ENCODE data around the gene CHN1.

DNA sequence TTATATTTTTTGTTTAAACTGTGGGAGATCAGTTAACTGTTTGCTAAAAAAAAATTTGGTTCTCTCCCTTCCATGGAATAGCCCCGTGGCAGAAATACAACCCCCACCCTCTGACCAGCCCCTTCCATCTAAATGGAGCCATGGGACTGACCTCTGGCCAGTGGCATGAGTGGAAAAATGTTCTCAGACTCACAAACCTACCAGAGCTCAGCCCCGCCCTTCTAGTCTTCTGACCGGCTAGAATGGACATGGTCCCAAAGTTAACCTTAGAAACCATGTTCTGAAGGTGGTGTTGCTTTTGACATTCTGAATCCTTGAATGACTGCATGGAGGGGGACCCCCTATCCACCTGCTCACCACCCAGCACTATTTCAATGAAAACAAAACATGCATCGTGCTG lies 239.6 kb downstream of the CHN1 start:
- TF ChIP-seq POLR2A (IDR thresholded peaks at IDR 0.05) = no peak
- TF ChIP-seq, protein P1, sequence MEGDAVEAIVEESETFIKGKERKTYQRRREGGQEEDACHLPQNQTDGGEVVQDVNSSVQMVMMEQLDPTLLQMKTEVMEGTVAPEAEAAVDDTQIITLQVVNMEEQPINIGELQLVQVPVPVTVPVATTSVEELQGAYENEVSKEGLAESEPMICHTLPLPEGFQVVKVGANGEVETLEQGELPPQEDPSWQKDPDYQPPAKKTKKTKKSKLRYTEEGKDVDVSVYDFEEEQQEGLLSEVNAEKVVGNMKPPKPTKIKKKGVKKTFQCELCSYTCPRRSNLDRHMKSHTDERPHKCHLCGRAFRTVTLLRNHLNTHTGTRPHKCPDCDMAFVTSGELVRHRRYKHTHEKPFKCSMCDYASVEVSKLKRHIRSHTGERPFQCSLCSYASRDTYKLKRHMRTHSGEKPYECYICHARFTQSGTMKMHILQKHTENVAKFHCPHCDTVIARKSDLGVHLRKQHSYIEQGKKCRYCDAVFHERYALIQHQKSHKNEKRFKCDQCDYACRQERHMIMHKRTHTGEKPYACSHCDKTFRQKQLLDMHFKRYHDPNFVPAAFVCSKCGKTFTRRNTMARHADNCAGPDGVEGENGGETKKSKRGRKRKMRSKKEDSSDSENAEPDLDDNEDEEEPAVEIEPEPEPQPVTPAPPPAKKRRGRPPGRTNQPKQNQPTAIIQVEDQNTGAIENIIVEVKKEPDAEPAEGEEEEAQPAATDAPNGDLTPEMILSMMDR (IDR thresholded peaks at IDR 0.05) = no peak

All from testis (tissue), 2 donors.